ENCODE data around the gene COL4A6.

The COL4A6 gene

DNA sequence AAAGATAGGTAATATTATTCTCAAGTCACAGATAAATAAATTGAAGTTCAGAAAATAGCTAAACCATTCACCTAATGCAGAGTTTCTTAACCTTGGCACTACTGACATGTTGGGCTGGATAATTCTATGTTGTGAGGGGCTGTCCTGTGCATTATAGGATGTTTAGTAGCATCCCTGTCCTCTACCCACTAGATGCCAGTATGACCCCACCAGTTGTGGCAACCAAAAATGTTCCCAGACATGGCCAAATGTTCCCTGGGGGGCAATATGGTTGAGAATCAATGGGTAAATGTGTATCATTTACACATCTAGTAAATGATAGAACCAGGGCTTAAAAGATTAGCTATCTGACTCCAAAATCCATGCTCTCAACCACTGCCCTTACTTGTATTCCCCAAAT is 140.9 kb downstream of the COL4A6 start:
- no peak overlapping the region for H3K9ac ChIP-seq (ENCODE audit: insufficient read length, low read depth)
- no peak for TF ChIP-seq ZNF274 (IDR thresholded peaks at IDR 0.05; ENCODE audit: low read depth, low read length)
- TF ChIP-seq YY1 (IDR thresholded peaks at IDR 0.05; ENCODE audit: insufficient read depth, insufficient read length), result no peak
- TF ChIP-seq SUZ12 (IDR thresholded peaks at IDR 0.05; ENCODE audit: extremely low read depth, insufficient read depth, insufficient read length), result no peak
- no peak for DNase-seq (ENCODE audit: low read depth, low spot score)
- no peak overlapping the region for H3K4me3 ChIP-seq (ENCODE audit: insufficient read length, low read depth)
- no peaks in the 10 kb centered on the region for H3K4me1 ChIP-seq (ENCODE audit: insufficient read depth, insufficient read length)
- no peaks in the 10 kb centered on the region for H3K36me3 ChIP-seq (ENCODE audit: insufficient read depth, insufficient read length, low read length)
- peaks cover under 1% of the 10 kb centered on the region; the same call in 1 of the 2 replicates for H3K9me3 ChIP-seq (ENCODE audit: insufficient read depth, low read length)
- H3K27me3 ChIP-seq (ENCODE audit: insufficient read depth, insufficient read length), result no peaks in the 10 kb centered on the region

DNA sequence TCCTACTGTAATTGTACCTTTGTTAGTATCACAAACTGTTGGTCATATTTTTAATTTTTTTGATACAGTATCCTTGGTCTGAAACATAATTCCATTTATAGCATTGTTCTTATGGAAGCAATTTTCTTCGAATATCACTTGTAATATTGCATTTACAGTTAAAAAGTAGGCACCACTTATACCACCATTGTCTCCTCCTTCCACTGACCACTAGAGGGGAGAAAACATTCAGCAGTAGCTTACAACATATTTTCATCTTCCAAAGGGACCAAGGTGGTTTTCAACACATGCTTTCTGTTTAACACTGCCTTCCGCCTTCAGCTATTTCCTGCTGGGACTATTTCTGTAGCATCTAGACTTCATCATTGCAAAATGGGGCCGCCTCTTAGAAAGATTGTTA is 146.2 kb downstream of the COL4A6 start:
- no peak overlapping the region for H3K4me3 ChIP-seq (ENCODE audit: insufficient read length, low read depth)
- no peaks in the 10 kb centered on the region for H3K36me3 ChIP-seq (ENCODE audit: insufficient read depth, insufficient read length, low read length)
- H3K4me1 ChIP-seq (ENCODE audit: insufficient read depth, insufficient read length), result no peaks in the 10 kb centered on the region
- TF ChIP-seq SUZ12 (IDR thresholded peaks at IDR 0.05; ENCODE audit: extremely low read depth, insufficient read depth, insufficient read length) (no peak), YY1 (IDR thresholded peaks at IDR 0.05; ENCODE audit: insufficient read depth, insufficient read length) (no peak), ZNF274 (IDR thresholded peaks at IDR 0.05; ENCODE audit: low read depth, low read length) (no peak)
- peaks cover 6% of the 10 kb centered on the region for H3K9me3 ChIP-seq (ENCODE audit: insufficient read depth, low read length)
- no peak for DNase-seq (ENCODE audit: low read depth, low spot score)
- no peak overlapping the region for H3K9ac ChIP-seq (ENCODE audit: insufficient read length, low read depth)
- no peaks in the 10 kb centered on the region for H3K27me3 ChIP-seq (ENCODE audit: insufficient read depth, insufficient read length)

DNA sequence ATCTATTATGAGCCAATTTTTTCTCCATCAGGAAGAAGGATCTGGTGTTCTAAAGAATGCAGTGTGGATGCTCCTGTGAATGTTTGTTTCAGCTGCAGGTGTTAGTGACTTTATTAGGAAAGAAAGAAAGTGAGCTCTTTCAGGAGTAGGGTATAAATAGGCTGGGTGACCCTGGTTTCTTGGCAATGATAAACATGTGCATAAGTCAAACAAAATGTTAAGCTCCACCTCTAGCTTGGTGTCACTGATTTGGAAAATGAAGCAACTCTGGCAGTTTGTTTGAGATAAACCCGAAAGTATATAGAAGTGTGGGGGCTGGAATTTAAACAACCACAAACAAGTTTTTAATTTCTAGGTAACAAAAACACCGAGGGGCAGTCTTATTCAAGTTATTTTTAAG is 152.3 kb downstream of the COL4A6 start:
- H3K4me1 ChIP-seq (ENCODE audit: insufficient read depth, insufficient read length), result no peaks in the 10 kb centered on the region
- DNase-seq (ENCODE audit: low read depth, low spot score), result no peak
- no peaks in the 10 kb centered on the region for H3K36me3 ChIP-seq (ENCODE audit: insufficient read depth, insufficient read length, low read length)
- no peaks in the 10 kb centered on the region for H3K9me3 ChIP-seq (ENCODE audit: insufficient read depth, low read length)
- no peak overlapping the region for H3K9ac ChIP-seq (ENCODE audit: insufficient read length, low read depth)
- H3K4me3 ChIP-seq (ENCODE audit: insufficient read length, low read depth), result no peak overlapping the region
- TF ChIP-seq YY1 (IDR thresholded peaks at IDR 0.05; ENCODE audit: insufficient read depth, insufficient read length) (no peak), SUZ12 (IDR thresholded peaks at IDR 0.05; ENCODE audit: extremely low read depth, insufficient read depth, insufficient read length) (no peak), ZNF274 (IDR thresholded peaks at IDR 0.05; ENCODE audit: low read depth, low read length) (no peak)
- no peaks in the 10 kb centered on the region for H3K27me3 ChIP-seq (ENCODE audit: insufficient read depth, insufficient read length)

DNA sequence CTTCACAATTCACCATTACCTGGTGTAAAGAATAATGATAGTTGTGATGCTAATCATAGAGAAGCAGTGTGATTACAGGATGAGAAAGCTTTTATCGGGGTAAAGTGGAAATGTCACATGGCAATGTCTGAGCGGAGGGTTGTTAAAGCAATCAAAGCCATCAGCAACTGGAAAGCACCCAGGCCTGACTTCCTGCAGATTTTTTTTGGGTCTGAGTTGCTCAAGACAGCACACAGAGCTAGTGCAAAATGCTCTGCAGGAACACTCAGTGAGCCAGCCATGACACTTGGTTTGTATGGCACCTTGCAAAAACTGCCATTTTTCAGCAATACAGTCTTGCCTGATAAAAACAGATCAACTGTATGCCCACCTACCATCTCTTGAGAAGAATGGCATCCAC is 152.9 kb downstream of the COL4A6 start:
- H3K4me1 ChIP-seq (ENCODE audit: insufficient read depth, insufficient read length), result no peaks in the 10 kb centered on the region
- no peak for TF ChIP-seq YY1 (IDR thresholded peaks at IDR 0.05; ENCODE audit: insufficient read depth, insufficient read length)
- no peak for TF ChIP-seq SUZ12 (IDR thresholded peaks at IDR 0.05; ENCODE audit: extremely low read depth, insufficient read depth, insufficient read length)
- no peak for TF ChIP-seq ZNF274 (IDR thresholded peaks at IDR 0.05; ENCODE audit: low read depth, low read length)

DNA sequence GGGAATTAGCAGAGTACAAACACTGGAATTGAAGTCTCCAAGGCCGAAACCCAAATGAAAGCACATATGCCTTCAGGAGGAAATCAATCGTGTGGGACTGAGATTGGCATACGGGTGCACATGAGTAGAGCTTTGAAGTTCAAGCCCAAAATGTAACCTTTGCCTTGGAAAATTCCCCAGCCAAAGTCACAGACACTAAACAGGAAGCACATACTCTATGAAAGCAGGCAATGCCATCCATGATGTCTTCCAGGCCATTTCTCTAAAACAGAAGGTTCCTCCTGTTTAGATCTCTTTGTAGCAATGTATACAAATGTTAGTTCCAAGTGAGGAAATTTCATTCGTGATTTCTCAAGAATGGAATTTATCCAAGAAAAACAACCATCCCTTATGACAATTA is 162.5 kb downstream of the COL4A6 start:
- H3K9ac ChIP-seq (ENCODE audit: insufficient read length, low read depth), result no peak overlapping the region

More for the DNA sequence above, 152.9 kb downstream of the COL4A6 start:
- DNase-seq (ENCODE audit: low read depth, low spot score), result no peak
- Histone ChIP-seq H3K9me3 (ENCODE audit: insufficient read depth, low read length) (no peaks in the 10 kb centered on the region), H3K36me3 (ENCODE audit: insufficient read depth, insufficient read length, low read length) (no peaks in the 10 kb centered on the region), H3K27me3 (ENCODE audit: insufficient read depth, insufficient read length) (no peaks in the 10 kb centered on the region), H3K9ac (ENCODE audit: insufficient read length, low read depth) (no peak overlapping the region), H3K4me3 (ENCODE audit: insufficient read length, low read depth) (no peak overlapping the region)

DNA sequence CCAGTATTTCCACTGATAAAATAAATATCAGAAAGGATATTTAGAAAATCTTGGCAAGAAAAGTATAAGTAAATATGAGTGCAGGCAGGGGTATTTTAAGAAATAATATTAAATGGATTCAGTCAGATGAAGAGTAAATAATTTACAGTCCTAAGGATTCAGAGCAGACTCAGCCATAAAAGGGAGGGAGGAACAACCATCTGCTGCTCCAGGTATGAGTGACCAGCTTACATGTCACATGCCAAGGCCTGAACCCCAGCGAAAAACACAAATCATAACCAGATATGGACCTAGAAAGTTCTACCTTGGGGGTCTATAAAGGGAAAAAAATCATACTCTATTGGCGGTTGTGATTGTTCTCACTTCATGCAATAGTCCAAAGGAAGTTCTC is 166.8 kb downstream of the COL4A6 start:
- no peak overlapping the region for H3K9ac ChIP-seq (ENCODE audit: insufficient read length, low read depth)
- no peaks in the 10 kb centered on the region for H3K27me3 ChIP-seq (ENCODE audit: insufficient read depth, insufficient read length)
- no peak for DNase-seq (ENCODE audit: low read depth, low spot score)
- no peak overlapping the region for H3K4me3 ChIP-seq (ENCODE audit: insufficient read length, low read depth)
- H3K36me3 ChIP-seq (ENCODE audit: insufficient read depth, insufficient read length, low read length), result no peaks in the 10 kb centered on the region
- H3K4me1 ChIP-seq (ENCODE audit: insufficient read depth, insufficient read length), result no peaks in the 10 kb centered on the region
- TF ChIP-seq YY1 (IDR thresholded peaks at IDR 0.05; ENCODE audit: insufficient read depth, insufficient read length), result no peak
- TF ChIP-seq ZNF274 (IDR thresholded peaks at IDR 0.05; ENCODE audit: low read depth, low read length), result no peak
- TF ChIP-seq SUZ12 (IDR thresholded peaks at IDR 0.05; ENCODE audit: extremely low read depth, insufficient read depth, insufficient read length), result no peak
- H3K9me3 ChIP-seq (ENCODE audit: insufficient read depth, low read length), result peaks cover 5% of the 10 kb centered on the region; the same call in 1 of the 2 replicates

More for the DNA sequence above, 162.5 kb downstream of the COL4A6 start:
- no peaks in the 10 kb centered on the region for H3K36me3 ChIP-seq (ENCODE audit: insufficient read depth, insufficient read length, low read length)
- no peak for TF ChIP-seq SUZ12 (IDR thresholded peaks at IDR 0.05; ENCODE audit: extremely low read depth, insufficient read depth, insufficient read length)
- no peak for TF ChIP-seq ZNF274 (IDR thresholded peaks at IDR 0.05; ENCODE audit: low read depth, low read length)
- TF ChIP-seq YY1 (IDR thresholded peaks at IDR 0.05; ENCODE audit: insufficient read depth, insufficient read length), result no peak
- H3K9me3 ChIP-seq (ENCODE audit: insufficient read depth, low read length), result peaks cover 12% of the 10 kb centered on the region; the same call in 1 of the 2 replicates
- H3K27me3 ChIP-seq (ENCODE audit: insufficient read depth, insufficient read length), result no peaks in the 10 kb centered on the region
- DNase-seq (ENCODE audit: low read depth, low spot score), result no peak
- H3K4me1 ChIP-seq (ENCODE audit: insufficient read depth, insufficient read length), result no peaks in the 10 kb centered on the region
- H3K4me3 ChIP-seq (ENCODE audit: insufficient read length, low read depth), result no peak overlapping the region

DNA sequence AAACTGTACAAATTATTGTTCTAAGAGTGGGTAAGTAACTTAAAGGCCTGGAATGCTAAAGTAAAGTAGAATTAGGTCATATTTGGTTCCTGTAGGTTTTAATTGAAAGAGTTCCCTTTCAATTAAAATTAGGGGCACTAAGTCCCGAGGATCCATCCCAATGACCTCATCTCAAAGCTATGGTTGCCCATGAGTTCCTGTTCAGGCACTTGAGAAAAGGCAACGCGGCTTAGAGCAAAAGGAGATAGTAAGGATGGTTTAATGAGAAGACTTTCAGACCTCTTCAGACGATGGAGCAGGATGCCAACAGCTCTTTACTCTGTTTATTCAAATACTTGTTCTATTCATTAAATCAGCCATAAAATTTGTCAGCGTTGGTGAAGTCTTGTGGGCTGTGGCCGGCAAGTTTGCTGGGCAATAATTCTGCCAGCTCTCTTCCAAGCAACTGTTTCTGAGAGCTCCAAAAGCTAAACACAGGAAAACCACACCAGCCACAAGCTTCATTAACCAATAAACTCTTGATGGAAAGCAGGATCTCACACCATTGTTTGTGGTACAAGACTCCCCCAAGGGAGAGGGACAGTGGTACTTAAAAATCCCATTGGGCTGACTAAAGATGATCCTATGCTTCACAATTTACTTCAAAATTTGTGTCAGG is 167.4 kb downstream of the COL4A6 start:
- Histone ChIP-seq H3K9me3 (ENCODE audit: insufficient read depth, low read length) (no peaks in the 10 kb centered on the region), H3K36me3 (ENCODE audit: insufficient read depth, insufficient read length, low read length) (no peaks in the 10 kb centered on the region), H3K4me1 (ENCODE audit: insufficient read depth, insufficient read length) (no peaks in the 10 kb centered on the region), H3K27me3 (ENCODE audit: insufficient read depth, insufficient read length) (no peaks in the 10 kb centered on the region), H3K9ac (ENCODE audit: insufficient read length, low read depth) (no peak overlapping the region), H3K4me3 (ENCODE audit: insufficient read length, low read depth) (no peak overlapping the region)
- TF ChIP-seq ZNF274 (IDR thresholded peaks at IDR 0.05; ENCODE audit: low read depth, low read length) (no peak), SUZ12 (IDR thresholded peaks at IDR 0.05; ENCODE audit: extremely low read depth, insufficient read depth, insufficient read length) (no peak), YY1 (IDR thresholded peaks at IDR 0.05; ENCODE audit: insufficient read depth, insufficient read length) (no peak)
- DNase-seq (ENCODE audit: low read depth, low spot score), result no peak

All from NT2/D1 (cell line).